ENCODE data around the gene OR2V2. TPM values are rescaled to one million over a fixed set of nuclear protein-coding genes. Genes with fewer than 3 reads are reported as not detected.

The OR2V2 gene
- total RNA-seq, 6 donors from 2014 or later: 1.6 TPM; not detected in 5

DNA sequence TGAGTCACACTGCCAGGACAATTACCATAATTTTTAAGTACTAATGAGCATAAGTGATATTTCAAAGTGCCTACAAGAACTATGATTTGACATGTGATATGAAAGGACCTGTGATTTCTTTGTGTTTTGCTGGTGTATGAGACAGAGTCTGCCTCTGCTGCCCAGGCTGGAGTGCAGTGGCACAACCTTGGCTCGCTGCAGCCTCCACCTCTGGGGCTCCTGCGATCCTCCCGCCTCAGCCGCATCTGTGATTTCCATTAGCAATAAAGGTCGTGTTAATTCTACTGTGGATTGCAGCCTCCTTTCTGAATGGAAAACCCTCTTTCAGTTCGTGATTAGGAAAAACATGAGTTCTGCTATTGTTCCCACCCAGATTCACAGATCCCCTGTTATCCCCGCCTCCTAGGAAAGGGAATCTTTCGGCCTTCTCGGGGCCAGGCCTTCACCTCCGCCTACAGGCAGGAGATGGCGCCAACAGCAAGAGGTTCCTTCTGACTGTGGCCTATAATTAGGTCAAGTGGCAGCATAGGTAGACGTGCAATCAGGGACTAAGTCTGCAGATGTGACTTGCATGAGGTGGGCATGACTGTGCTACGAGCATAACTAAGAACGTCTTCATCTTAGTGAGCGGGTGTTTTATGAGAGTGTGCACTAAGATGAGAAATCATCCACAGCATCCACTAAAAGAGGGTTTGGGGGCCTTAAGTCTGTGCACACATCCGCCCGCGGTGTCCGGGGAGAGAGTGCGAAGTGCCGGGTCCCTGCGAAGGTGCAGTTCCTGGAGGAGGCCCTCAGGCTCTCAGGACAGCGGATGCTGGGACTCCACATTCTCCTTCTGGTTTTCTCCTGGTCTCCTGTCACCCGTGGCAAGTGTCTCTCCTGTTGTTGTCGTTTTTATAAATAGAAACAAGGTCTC lies 34.5 kb downstream of the OR2V2 start:
- peaks cover 9 to 28% (median 14%) of the 10 kb centered on the region in 4 donors for H3K4me1 ChIP-seq
- no peak overlapping the region for H3K4me3 ChIP-seq
- H3K27me3 ChIP-seq: no peaks in the 10 kb centered on the region
- WGBS, 2 donors: 50 to 54% methylated on average over 25 of the region's 25 CpGs
- no peaks in the 10 kb centered on the region for H3K9me3 ChIP-seq
- DNase-seq (peak in 1 of 2 donors; percentile 78), ATAC-seq (ENCODE audit: low FRiP score in 2 of 2) (peak; percentile 63 to 84)
- H3K27ac ChIP-seq: no peak overlapping the region
- no peak for TF ChIP-seq POLR2AphosphoS5 (IDR thresholded peaks at IDR 0.05)
- peak; percentile 63 to 88 (median 80) for TF ChIP-seq CTCF (IDR thresholded peaks at IDR 0.05)
- H3K36me3 ChIP-seq: no peaks in the 10 kb centered on the region

GRCh38 chr5:181182651-181183050 lies 35.3 kb downstream of the OR2V2 start:
- WGBS, 2 donors: 63 to 71% methylated on average over 12 of the region's 12 CpGs
- Histone ChIP-seq H3K27ac (no peak overlapping the region), H3K36me3 (no peaks in the 10 kb centered on the region), H3K4me3 (no peak overlapping the region), H3K4me1 (peaks cover 9 to 33% (median 15%) of the 10 kb centered on the region in 4 donors), H3K9me3 (no peaks in the 10 kb centered on the region), H3K27me3 (no peaks in the 10 kb centered on the region)
- no peak for DNase-seq
- no peak for ATAC-seq (ENCODE audit: low FRiP score in 2 of 2)
- TF ChIP-seq CTCF (IDR thresholded peaks at IDR 0.05) (no peak), EP300 (IDR thresholded peaks at IDR 0.05) (no peak), POLR2AphosphoS5 (IDR thresholded peaks at IDR 0.05) (no peak)

DNA sequence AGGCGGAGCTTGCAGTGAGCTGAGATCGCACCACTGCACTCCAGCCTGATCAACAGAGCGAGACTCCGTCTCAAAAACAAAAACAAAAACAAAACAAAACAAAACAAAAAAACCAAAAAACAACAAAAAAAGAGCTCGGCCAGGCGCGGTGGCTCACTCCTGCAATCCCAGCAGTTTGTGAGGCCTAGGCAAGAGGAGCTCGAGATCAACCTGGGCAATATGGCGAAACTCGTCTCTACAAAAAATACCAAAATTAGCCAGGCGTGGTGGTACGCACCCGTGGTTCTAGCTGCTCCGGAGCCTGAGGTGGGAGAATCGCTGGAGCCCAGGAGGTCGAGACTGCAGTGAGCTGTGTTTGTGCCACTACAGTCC lies 37.4 kb downstream of the OR2V2 start:
- Histone ChIP-seq H3K27ac (no peak overlapping the region), H3K4me3 (peak overlapping the region in 2 of 4 donors; percentile 57 to 64), H3K36me3 (no peaks in the 10 kb centered on the region), H3K27me3 (no peaks in the 10 kb centered on the region), H3K9me3 (no peaks in the 10 kb centered on the region), H3K4me1 (peaks cover 11 to 42% (median 17%) of the 10 kb centered on the region in 4 donors)
- DNase-seq (no peak), ATAC-seq (ENCODE audit: low FRiP score in 2 of 2) (no peak)
- TF ChIP-seq POLR2AphosphoS5 (IDR thresholded peaks at IDR 0.05) (no peak), EP300 (IDR thresholded peaks at IDR 0.05) (no peak), CTCF (IDR thresholded peaks at IDR 0.05) (no peak), POLR2A (IDR thresholded peaks at IDR 0.05) (no peak)
- 77 to 84% methylated on average over 16 of the region's 16 CpGs for WGBS, 2 donors

DNA sequence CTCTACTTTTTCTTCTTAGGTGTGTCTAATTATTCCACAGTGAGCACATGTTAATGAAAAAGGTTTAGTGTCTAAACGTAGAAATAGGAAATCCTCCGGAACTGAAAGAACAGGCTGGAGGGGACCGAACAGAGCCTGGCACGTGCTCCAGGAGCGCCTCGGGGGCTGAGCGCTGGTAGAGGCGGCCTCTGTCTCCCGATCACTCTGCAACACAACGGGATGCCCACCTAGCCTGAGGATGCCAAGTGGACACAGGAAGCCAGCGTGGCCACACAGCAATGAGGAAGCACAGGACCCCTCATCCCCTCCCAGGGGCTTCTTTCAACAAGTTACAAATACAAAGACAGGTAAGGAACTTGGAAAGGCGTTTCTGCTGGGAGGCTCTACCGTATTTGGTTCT lies 38.2 kb downstream of the OR2V2 start:
- Histone ChIP-seq H3K9me3 (no peaks in the 10 kb centered on the region), H3K27me3 (no peaks in the 10 kb centered on the region), H3K27ac (no peak overlapping the region), H3K4me1 (peaks cover 15 to 49% (median 24%) of the 10 kb centered on the region in 4 donors), H3K4me3 (no peak overlapping the region), H3K36me3 (no peaks in the 10 kb centered on the region)
- 86 to 91% methylated on average over 13 of the region's 13 CpGs for WGBS, 2 donors
- no peak for TF ChIP-seq POLR2A (IDR thresholded peaks at IDR 0.05)
- no peak for TF ChIP-seq EP300 (IDR thresholded peaks at IDR 0.05)
- DNase-seq: no peak
- ATAC-seq (ENCODE audit: low FRiP score in 2 of 2): no peak

- ATAC-seq (ENCODE audit: low FRiP score in 2 of 2): no peak
- Histone ChIP-seq H3K27me3 (no peaks in the 10 kb centered on the region), H3K27ac (no peak overlapping the region), H3K4me3 (no peak overlapping the region), H3K9me3 (no peaks in the 10 kb centered on the region), H3K4me1 (peaks cover 15 to 52% (median 26%) of the 10 kb centered on the region in 4 donors), H3K36me3 (no peaks in the 10 kb centered on the region)
- TF ChIP-seq EP300 (IDR thresholded peaks at IDR 0.05) (no peak), POLR2AphosphoS5 (IDR thresholded peaks at IDR 0.05) (no peak), POLR2A (IDR thresholded peaks at IDR 0.05) (no peak), CTCF (IDR thresholded peaks at IDR 0.05) (no peak)
- no peak for DNase-seq
- WGBS, 2 donors: 83 to 91% methylated on average over 6 of the region's 6 CpGs
Observed at GRCh38 chr5:181186022-181186421, 38.6 kb downstream of the OR2V2 start.
